ENCODE data around the gene SPAG4.

GRCh38 chr20:35621560-35621946 is 5.9 kb downstream of the SPAG4 start:
- no peak for TF ChIP-seq POLR2AphosphoS5 (IDR thresholded peaks at IDR 0.05; ENCODE audit: low read depth)
- TF ChIP-seq, protein P1, sequence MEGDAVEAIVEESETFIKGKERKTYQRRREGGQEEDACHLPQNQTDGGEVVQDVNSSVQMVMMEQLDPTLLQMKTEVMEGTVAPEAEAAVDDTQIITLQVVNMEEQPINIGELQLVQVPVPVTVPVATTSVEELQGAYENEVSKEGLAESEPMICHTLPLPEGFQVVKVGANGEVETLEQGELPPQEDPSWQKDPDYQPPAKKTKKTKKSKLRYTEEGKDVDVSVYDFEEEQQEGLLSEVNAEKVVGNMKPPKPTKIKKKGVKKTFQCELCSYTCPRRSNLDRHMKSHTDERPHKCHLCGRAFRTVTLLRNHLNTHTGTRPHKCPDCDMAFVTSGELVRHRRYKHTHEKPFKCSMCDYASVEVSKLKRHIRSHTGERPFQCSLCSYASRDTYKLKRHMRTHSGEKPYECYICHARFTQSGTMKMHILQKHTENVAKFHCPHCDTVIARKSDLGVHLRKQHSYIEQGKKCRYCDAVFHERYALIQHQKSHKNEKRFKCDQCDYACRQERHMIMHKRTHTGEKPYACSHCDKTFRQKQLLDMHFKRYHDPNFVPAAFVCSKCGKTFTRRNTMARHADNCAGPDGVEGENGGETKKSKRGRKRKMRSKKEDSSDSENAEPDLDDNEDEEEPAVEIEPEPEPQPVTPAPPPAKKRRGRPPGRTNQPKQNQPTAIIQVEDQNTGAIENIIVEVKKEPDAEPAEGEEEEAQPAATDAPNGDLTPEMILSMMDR (conservative IDR thresholded peaks at IDR 0.05; ENCODE audit: low read depth in 2 of 2), result peak; percentile 19 to 33; a peak in 3 of 4 replicates
- TF ChIP-seq EZH2phosphoT487 (IDR thresholded peaks at IDR 0.05; ENCODE audit: unreplicated experiment), result no peak
- TF ChIP-seq CREB1 (CRISPR knock-in tag; IDR thresholded peaks at IDR 0.05; ENCODE audit: low read depth), result no peak
- no peak for TF ChIP-seq REST (IDR thresholded peaks at IDR 0.05; ENCODE audit: unreplicated experiment)
- TF ChIP-seq EZH2 (IDR thresholded peaks at IDR 0.05; ENCODE audit: low read depth, unreplicated experiment), result no peak
- no peak for TF ChIP-seq STAT1 (IDR thresholded peaks at IDR 0.05; ENCODE audit: unreplicated experiment)
- TF ChIP-seq, protein P2, sequence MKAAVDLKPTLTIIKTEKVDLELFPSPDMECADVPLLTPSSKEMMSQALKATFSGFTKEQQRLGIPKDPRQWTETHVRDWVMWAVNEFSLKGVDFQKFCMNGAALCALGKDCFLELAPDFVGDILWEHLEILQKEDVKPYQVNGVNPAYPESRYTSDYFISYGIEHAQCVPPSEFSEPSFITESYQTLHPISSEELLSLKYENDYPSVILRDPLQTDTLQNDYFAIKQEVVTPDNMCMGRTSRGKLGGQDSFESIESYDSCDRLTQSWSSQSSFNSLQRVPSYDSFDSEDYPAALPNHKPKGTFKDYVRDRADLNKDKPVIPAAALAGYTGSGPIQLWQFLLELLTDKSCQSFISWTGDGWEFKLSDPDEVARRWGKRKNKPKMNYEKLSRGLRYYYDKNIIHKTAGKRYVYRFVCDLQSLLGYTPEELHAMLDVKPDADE (IDR thresholded peaks at IDR 0.05), result no peak
- TF ChIP-seq JUNB (IDR thresholded peaks at IDR 0.05; ENCODE audit: unreplicated experiment), result no peak
- no peak for TF ChIP-seq ZNF331 (CRISPR knock-in tag; IDR thresholded peaks at IDR 0.05; ENCODE audit: low read depth)
- TF ChIP-seq NANOG (IDR thresholded peaks at IDR 0.05; ENCODE audit: borderline replicate concordance), result no peak
- no peak for TF ChIP-seq ZNF114 (CRISPR knock-in tag; IDR thresholded peaks at IDR 0.05)
- no peak for TF ChIP-seq ZNF462 (CRISPR knock-in tag; IDR thresholded peaks at IDR 0.05)
